GM23338 (cell line): Measurements from ENCODE around the gene NKX6-1. TPM values are rescaled to one million over a fixed set of nuclear protein-coding genes. Genes with fewer than 3 reads are reported as not detected.

Experiments
- ATAC-seq: fragments of 200-7000 bp; cut with Tn5 transposase; 3 replicates; pipeline ENCODE4 v1.9.1; 2020
- DNase-seq: peaks from one replicate; pipeline ENCODE4 v3.0.0-alpha.2; 2015; ENCODE audit warnings: low spot score
- H2AFZ ChIP-seq: fragments of 200-600 bp; sonication (generic); 2 replicates; pipeline ENCODE4 v1.8.0; 2016; ENCODE audit warnings: antibody characterized with exemption, mild to moderate bottlenecking, moderate library complexity
- H3F3A ChIP-seq: fragments of 200-600 bp; sonication (generic); replicated peaks from 2 replicates; pipeline ENCODE4 v1.8.0; 2017; ENCODE audit warnings: antibody characterized with exemption, mixed run types, low read depth
- H3K27ac ChIP-seq: fragments of 200-600 bp; sonication (generic); 2 replicates; pipeline ENCODE4 v1.6.1; 2016; ENCODE audit warnings: low read depth
- H3K27me3 ChIP-seq: fragments of 200-600 bp; sonication (generic); 2 replicates; pipeline ENCODE4 v1.8.0; 2016; ENCODE audit warnings: mild to moderate bottlenecking, mixed run types, moderate library complexity; ENCODE audit not compliant: insufficient read depth
- H3K36me3 ChIP-seq: fragments of 200-600 bp; sonication (generic); 2 replicates; pipeline ENCODE4 v1.8.0; 2016; ENCODE audit warnings: mild to moderate bottlenecking; ENCODE audit not compliant: insufficient read depth
- H3K4me1 ChIP-seq: fragments of 200-600 bp; sonication (generic); 2 replicates; pipeline ENCODE4 v1.8.0; 2016; ENCODE audit warnings: mild to moderate bottlenecking, moderate library complexity; ENCODE audit not compliant: insufficient read depth
- H3K4me2 ChIP-seq: fragments of 200-600 bp; sonication (generic); 2 replicates; pipeline ENCODE4 v1.7.1; 2017; ENCODE audit warnings: mixed run types
- H3K4me3 ChIP-seq: fragments of 200-600 bp; sonication (generic); 2 replicates; pipeline ENCODE4 v1.6.1; 2016; ENCODE audit warnings: mixed run types
- H3K79me2 ChIP-seq: fragments of 200-600 bp; sonication (generic); replicated peaks from 2 replicates; pipeline ENCODE4 v1.8.0; 2017; ENCODE audit warnings: mild to moderate bottlenecking; ENCODE audit not compliant: insufficient read depth
- H3K9me2 ChIP-seq: fragments of 200-600 bp; sonication (generic); 2 replicates; pipeline ENCODE4 v1.8.0; 2017; ENCODE audit not compliant: insufficient read depth
- H4K20me1 ChIP-seq: fragments of 200-600 bp; sonication (generic); replicated peaks from 2 replicates; pipeline ENCODE4 v1.8.0; 2017; ENCODE audit warnings: mild to moderate bottlenecking; ENCODE audit not compliant: insufficient read depth
- H3K27ac Mint-ChIP-seq: 2 replicates; pipeline ENCODE4 v1.8.0; 2020; ENCODE audit warnings: inconsistent platforms, mild to moderate bottlenecking, moderate library complexity, mixed read lengths
- H3K27me3 Mint-ChIP-seq: 3 replicates; pipeline ENCODE4 v1.8.0; 2022; ENCODE audit warnings: low read depth, mild to moderate bottlenecking, moderate library complexity, mixed read lengths, inconsistent platforms; ENCODE audit not compliant: insufficient read depth, poor library complexity
- H3K36me3 Mint-ChIP-seq: 3 replicates; pipeline ENCODE4 v1.8.0; 2021; ENCODE audit warnings: low read depth, mild to moderate bottlenecking, inconsistent platforms, moderate library complexity, mixed read lengths
- H3K4me1 Mint-ChIP-seq: 3 replicates; pipeline ENCODE4 v1.8.0; 2020; ENCODE audit warnings: mild to moderate bottlenecking, inconsistent platforms, mixed read lengths
- H3K4me3 Mint-ChIP-seq: 3 replicates; pipeline ENCODE4 v1.8.0; 2021; ENCODE audit warnings: moderate library complexity, mild to moderate bottlenecking, inconsistent platforms, mixed read lengths
- H3K9me3 Mint-ChIP-seq: 3 replicates; pipeline ENCODE4 v1.8.0; 2020; ENCODE audit warnings: moderate library complexity, mild to moderate bottlenecking, inconsistent platforms, mixed read lengths
- CREB1 ChIP-seq: fragments of 250-450 bp; sonication (Bioruptor Pico); IDR thresholded peaks from 2 replicates; pipeline ENCODE4 v1.5.0; 2020; ENCODE audit warnings: low read depth, mild to moderate bottlenecking, moderate library complexity
- CTCF ChIP-seq, 2 experiments: fragments of 200-600 bp in 1 of 2; sonication (generic) in 1 of 2; conservative IDR thresholded peaks; 2 replicates each; pipeline versions ENCODE4 v1.5.1 to v1.6.1; 2016 to 2017; ENCODE audit warnings: antibody characterized with exemption in 2 of 2, low read depth in 2 of 2, mild to moderate bottlenecking in 2 of 2, moderate library complexity in 1 of 2
- ETS1 ChIP-seq: IDR thresholded peaks from 2 replicates; pipeline ENCODE4 v1.6.1; 2016; ENCODE audit warnings: antibody characterized with exemption
- EZH2 ChIP-seq: fragments of 200-600 bp; sonication (generic); IDR thresholded peaks from one replicate; pipeline ENCODE4 v1.8.0; 2017; ENCODE audit warnings: antibody characterized with exemption, mild to moderate bottlenecking, low read depth; ENCODE audit not compliant: unreplicated experiment
- EZH2phosphoT487 ChIP-seq: fragments of 200-600 bp; sonication (generic); IDR thresholded peaks from one replicate; pipeline ENCODE4 v1.8.1; 2018; ENCODE audit warnings: antibody characterized with exemption; ENCODE audit not compliant: unreplicated experiment
- JUNB ChIP-seq: IDR thresholded peaks from one replicate; pipeline ENCODE4 v1.6.1; 2016; ENCODE audit warnings: antibody characterized with exemption; ENCODE audit not compliant: unreplicated experiment
- NANOG ChIP-seq: IDR thresholded peaks from 2 replicates; pipeline ENCODE4 v1.6.1; 2016; ENCODE audit warnings: antibody characterized with exemption, borderline replicate concordance
- POLR2AphosphoS5 ChIP-seq: IDR thresholded peaks from 2 replicates; pipeline ENCODE4 v1.6.1; 2016; ENCODE audit warnings: antibody characterized with exemption, low read depth
- STAT1 ChIP-seq: IDR thresholded peaks from one replicate; pipeline ENCODE4 v1.6.1; 2016; ENCODE audit warnings: antibody characterized with exemption; ENCODE audit not compliant: unreplicated experiment
- ZNF114 ChIP-seq: fragments of 250-450 bp; sonication (Bioruptor Pico); IDR thresholded peaks from 2 replicates; pipeline ENCODE4 v1.5.0; 2020; ENCODE audit warnings: mild to moderate bottlenecking, moderate library complexity
- ZNF331 ChIP-seq: fragments of 250-450 bp; sonication (Bioruptor Pico); IDR thresholded peaks from 2 replicates; pipeline ENCODE4 v1.5.0; 2020; ENCODE audit warnings: low read depth, mild to moderate bottlenecking, moderate library complexity
- ZNF462 ChIP-seq: fragments of 250-450 bp; sonication (Bioruptor Pico); IDR thresholded peaks from 2 replicates; pipeline ENCODE4 v1.5.0; 2020; ENCODE audit warnings: mild to moderate bottlenecking, moderate library complexity
- polyA plus RNA-seq: library from polyadenylated mRNA; unstranded; fragments of >200 nt; fragmentation: Nextera tagmentation; extraction: Ambion mirVana; gene quantifications from 2 replicates; pipeline ENCODE4 v1.2.1, GENCODE V29; 2016
- total RNA-seq: library from RNA; depleted of rRNA; stranded (reverse); fragments of >200 nt; shearing (Covaris generic); gene quantifications from 2 replicates; pipeline ENCODE4 v1.2.3, GENCODE V29; 2014
- TF ChIP-seq, protein P1 (sequence below): IDR thresholded peaks from one replicate; pipeline ENCODE4 v1.6.1; 2018; ENCODE audit warnings: antibody characterized with exemption; ENCODE audit not compliant: unreplicated experiment

Gene NKX6-1
- total and polyA plus RNA-seq, 2 experiments from 2014 or later: 0.07 TPM; not detected in 1

- TF ChIP-seq JUNB (no peak), EZH2phosphoT487 (no peak), EZH2 (no peak), NANOG (no peak), STAT1 (no peak), ZNF331 (CRISPR knock-in tag) (no peak), ZNF462 (no peak), CTCF (conservative IDR thresholded peaks at IDR 0.05; ENCODE audit: low read depth in 2 of 2) (no peak), ZNF114 (no peak), CREB1 (CRISPR knock-in tag) (no peak), POLR2AphosphoS5 (no peak), ETS1 (no peak)
- TF ChIP-seq, protein P1, sequence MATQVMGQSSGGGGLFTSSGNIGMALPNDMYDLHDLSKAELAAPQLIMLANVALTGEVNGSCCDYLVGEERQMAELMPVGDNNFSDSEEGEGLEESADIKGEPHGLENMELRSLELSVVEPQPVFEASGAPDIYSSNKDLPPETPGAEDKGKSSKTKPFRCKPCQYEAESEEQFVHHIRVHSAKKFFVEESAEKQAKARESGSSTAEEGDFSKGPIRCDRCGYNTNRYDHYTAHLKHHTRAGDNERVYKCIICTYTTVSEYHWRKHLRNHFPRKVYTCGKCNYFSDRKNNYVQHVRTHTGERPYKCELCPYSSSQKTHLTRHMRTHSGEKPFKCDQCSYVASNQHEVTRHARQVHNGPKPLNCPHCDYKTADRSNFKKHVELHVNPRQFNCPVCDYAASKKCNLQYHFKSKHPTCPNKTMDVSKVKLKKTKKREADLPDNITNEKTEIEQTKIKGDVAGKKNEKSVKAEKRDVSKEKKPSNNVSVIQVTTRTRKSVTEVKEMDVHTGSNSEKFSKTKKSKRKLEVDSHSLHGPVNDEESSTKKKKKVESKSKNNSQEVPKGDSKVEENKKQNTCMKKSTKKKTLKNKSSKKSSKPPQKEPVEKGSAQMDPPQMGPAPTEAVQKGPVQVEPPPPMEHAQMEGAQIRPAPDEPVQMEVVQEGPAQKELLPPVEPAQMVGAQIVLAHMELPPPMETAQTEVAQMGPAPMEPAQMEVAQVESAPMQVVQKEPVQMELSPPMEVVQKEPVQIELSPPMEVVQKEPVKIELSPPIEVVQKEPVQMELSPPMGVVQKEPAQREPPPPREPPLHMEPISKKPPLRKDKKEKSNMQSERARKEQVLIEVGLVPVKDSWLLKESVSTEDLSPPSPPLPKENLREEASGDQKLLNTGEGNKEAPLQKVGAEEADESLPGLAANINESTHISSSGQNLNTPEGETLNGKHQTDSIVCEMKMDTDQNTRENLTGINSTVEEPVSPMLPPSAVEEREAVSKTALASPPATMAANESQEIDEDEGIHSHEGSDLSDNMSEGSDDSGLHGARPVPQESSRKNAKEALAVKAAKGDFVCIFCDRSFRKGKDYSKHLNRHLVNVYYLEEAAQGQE: no peak
- Mint-ChIP-seq H3K4me1 (peaks cover 51% of the 10 kb centered on the region), H3K36me3 (no peaks in the 10 kb centered on the region), H3K27ac (no peak overlapping the region), H3K27me3 (peaks cover 98% of the 10 kb centered on the region), H3K9me3 (peaks cover 3% of the 10 kb centered on the region; the same call in 2 of the 3 replicates), H3K4me3 (peak overlapping the region; percentile 77; the same call in 1 of the 3 replicates)
- ATAC-seq: no peak
- Histone ChIP-seq H3K4me1 (peaks cover 55% of the 10 kb centered on the region), H3K79me2 (no peaks in the 10 kb centered on the region), H4K20me1 (peaks cover 5% of the 10 kb centered on the region; the same call in 1 of the 2 replicates), H2AFZ (no peak overlapping the region), H3K27me3 (peaks cover 100% of the 10 kb centered on the region), H3K27ac (no peak overlapping the region), H3K4me3 (no peak overlapping the region), H3K9me2 (no peaks in the 10 kb centered on the region), H3K36me3 (no peaks in the 10 kb centered on the region), H3K4me2 (peak overlapping the region; percentile 87; the same call in 1 of the 2 replicates), H3F3A (peaks cover 5% of the 10 kb centered on the region; the same call in 1 of the 2 replicates)
- no peak for DNase-seq
These were observed 5.0 kb downstream of the NKX6-1 start for GRCh38 chr4:84494076-84494475.
